GM23338 (cell line): ENCODE results near the gene CACNB2. TPM values are rescaled to one million over a fixed set of nuclear protein-coding genes. Genes with fewer than 3 reads are reported as not detected.

Source experiments
- ATAC-seq: fragments of 200-7000 bp; cut with Tn5 transposase; 3 replicates; pipeline ENCODE4 v1.9.1; 2020
- DNase-seq: peaks from one replicate; pipeline ENCODE4 v3.0.0-alpha.2; 2015; ENCODE audit warnings: low spot score
- H2AFZ ChIP-seq: fragments of 200-600 bp; sonication (generic); 2 replicates; pipeline ENCODE4 v1.8.0; 2016; ENCODE audit warnings: antibody characterized with exemption, mild to moderate bottlenecking, moderate library complexity
- H3F3A ChIP-seq: fragments of 200-600 bp; sonication (generic); replicated peaks from 2 replicates; pipeline ENCODE4 v1.8.0; 2017; ENCODE audit warnings: antibody characterized with exemption, mixed run types, low read depth
- H3K27ac ChIP-seq: fragments of 200-600 bp; sonication (generic); 2 replicates; pipeline ENCODE4 v1.6.1; 2016; ENCODE audit warnings: low read depth
- H3K27me3 ChIP-seq: fragments of 200-600 bp; sonication (generic); 2 replicates; pipeline ENCODE4 v1.8.0; 2016; ENCODE audit warnings: mild to moderate bottlenecking, mixed run types, moderate library complexity; ENCODE audit not compliant: insufficient read depth
- H3K36me3 ChIP-seq: fragments of 200-600 bp; sonication (generic); 2 replicates; pipeline ENCODE4 v1.8.0; 2016; ENCODE audit warnings: mild to moderate bottlenecking; ENCODE audit not compliant: insufficient read depth
- H3K4me1 ChIP-seq: fragments of 200-600 bp; sonication (generic); 2 replicates; pipeline ENCODE4 v1.8.0; 2016; ENCODE audit warnings: mild to moderate bottlenecking, moderate library complexity; ENCODE audit not compliant: insufficient read depth
- H3K4me2 ChIP-seq: fragments of 200-600 bp; sonication (generic); 2 replicates; pipeline ENCODE4 v1.7.1; 2017; ENCODE audit warnings: mixed run types
- H3K4me3 ChIP-seq: fragments of 200-600 bp; sonication (generic); 2 replicates; pipeline ENCODE4 v1.6.1; 2016; ENCODE audit warnings: mixed run types
- H3K79me2 ChIP-seq: fragments of 200-600 bp; sonication (generic); replicated peaks from 2 replicates; pipeline ENCODE4 v1.8.0; 2017; ENCODE audit warnings: mild to moderate bottlenecking; ENCODE audit not compliant: insufficient read depth
- H3K9me2 ChIP-seq: fragments of 200-600 bp; sonication (generic); 2 replicates; pipeline ENCODE4 v1.8.0; 2017; ENCODE audit not compliant: insufficient read depth
- H4K20me1 ChIP-seq: fragments of 200-600 bp; sonication (generic); replicated peaks from 2 replicates; pipeline ENCODE4 v1.8.0; 2017; ENCODE audit warnings: mild to moderate bottlenecking; ENCODE audit not compliant: insufficient read depth
- H3K27ac Mint-ChIP-seq: 2 replicates; pipeline ENCODE4 v1.8.0; 2020; ENCODE audit warnings: inconsistent platforms, mild to moderate bottlenecking, moderate library complexity, mixed read lengths
- H3K27me3 Mint-ChIP-seq: 3 replicates; pipeline ENCODE4 v1.8.0; 2022; ENCODE audit warnings: low read depth, mild to moderate bottlenecking, moderate library complexity, mixed read lengths, inconsistent platforms; ENCODE audit not compliant: insufficient read depth, poor library complexity
- H3K36me3 Mint-ChIP-seq: 3 replicates; pipeline ENCODE4 v1.8.0; 2021; ENCODE audit warnings: low read depth, mild to moderate bottlenecking, inconsistent platforms, moderate library complexity, mixed read lengths
- H3K4me1 Mint-ChIP-seq: 3 replicates; pipeline ENCODE4 v1.8.0; 2020; ENCODE audit warnings: mild to moderate bottlenecking, inconsistent platforms, mixed read lengths
- H3K4me3 Mint-ChIP-seq: 3 replicates; pipeline ENCODE4 v1.8.0; 2021; ENCODE audit warnings: moderate library complexity, mild to moderate bottlenecking, inconsistent platforms, mixed read lengths
- H3K9me3 Mint-ChIP-seq: 3 replicates; pipeline ENCODE4 v1.8.0; 2020; ENCODE audit warnings: moderate library complexity, mild to moderate bottlenecking, inconsistent platforms, mixed read lengths
- REST ChIP-seq: IDR thresholded peaks from one replicate; pipeline ENCODE4 v1.6.1; 2018; ENCODE audit warnings: antibody characterized with exemption; ENCODE audit not compliant: unreplicated experiment
- STAT1 ChIP-seq: IDR thresholded peaks from one replicate; pipeline ENCODE4 v1.6.1; 2016; ENCODE audit warnings: antibody characterized with exemption; ENCODE audit not compliant: unreplicated experiment
- ZNF331 ChIP-seq: fragments of 250-450 bp; sonication (Bioruptor Pico); IDR thresholded peaks from 2 replicates; pipeline ENCODE4 v1.5.0; 2020; ENCODE audit warnings: low read depth, mild to moderate bottlenecking, moderate library complexity
- ZNF462 ChIP-seq: fragments of 250-450 bp; sonication (Bioruptor Pico); IDR thresholded peaks from 2 replicates; pipeline ENCODE4 v1.5.0; 2020; ENCODE audit warnings: mild to moderate bottlenecking, moderate library complexity
- polyA plus RNA-seq: library from polyadenylated mRNA; unstranded; fragments of >200 nt; fragmentation: Nextera tagmentation; extraction: Ambion mirVana; gene quantifications from 2 replicates; pipeline ENCODE4 v1.2.1, GENCODE V29; 2016
- total RNA-seq: library from RNA; depleted of rRNA; stranded (reverse); fragments of >200 nt; shearing (Covaris generic); gene quantifications from 2 replicates; pipeline ENCODE4 v1.2.3, GENCODE V29; 2014
- TF ChIP-seq, protein P1 (sequence below), 2 experiments: fragments of 200-600 bp in 1 of 2; sonication (generic) in 1 of 2; conservative IDR thresholded peaks; 2 replicates each; pipeline versions ENCODE4 v1.5.1 to v1.6.1; 2016 to 2017; ENCODE audit warnings: antibody characterized with exemption in 2 of 2, low read depth in 2 of 2, mild to moderate bottlenecking in 2 of 2, moderate library complexity in 1 of 2

The CACNB2 gene
- total and polyA plus RNA-seq, 2 experiments from 2014 or later, result 5.0 to 5.9 TPM

DNA sequence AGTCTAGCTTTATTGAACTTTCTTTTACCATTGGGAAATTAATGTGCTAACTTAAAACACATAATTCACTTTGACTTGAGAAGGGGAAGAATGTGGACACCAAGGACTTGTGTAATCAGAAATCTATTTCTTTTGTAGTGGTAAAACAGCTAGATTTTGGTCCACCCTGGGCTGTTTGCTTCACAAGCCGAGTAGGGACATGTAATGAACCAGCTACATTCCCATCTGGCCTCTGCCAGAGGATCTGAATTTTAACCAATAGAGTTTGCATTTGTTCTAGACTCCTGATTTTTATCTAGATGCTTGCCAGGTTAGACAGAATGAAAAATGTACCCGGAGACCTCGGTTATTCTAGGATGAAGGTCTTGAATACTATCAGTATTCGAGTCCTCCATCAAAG lies 1.9 kb downstream of the CACNB2 start (continued):
- TF ChIP-seq ZNF462 (CRISPR knock-in tag), result no peak
- TF ChIP-seq, protein P1, sequence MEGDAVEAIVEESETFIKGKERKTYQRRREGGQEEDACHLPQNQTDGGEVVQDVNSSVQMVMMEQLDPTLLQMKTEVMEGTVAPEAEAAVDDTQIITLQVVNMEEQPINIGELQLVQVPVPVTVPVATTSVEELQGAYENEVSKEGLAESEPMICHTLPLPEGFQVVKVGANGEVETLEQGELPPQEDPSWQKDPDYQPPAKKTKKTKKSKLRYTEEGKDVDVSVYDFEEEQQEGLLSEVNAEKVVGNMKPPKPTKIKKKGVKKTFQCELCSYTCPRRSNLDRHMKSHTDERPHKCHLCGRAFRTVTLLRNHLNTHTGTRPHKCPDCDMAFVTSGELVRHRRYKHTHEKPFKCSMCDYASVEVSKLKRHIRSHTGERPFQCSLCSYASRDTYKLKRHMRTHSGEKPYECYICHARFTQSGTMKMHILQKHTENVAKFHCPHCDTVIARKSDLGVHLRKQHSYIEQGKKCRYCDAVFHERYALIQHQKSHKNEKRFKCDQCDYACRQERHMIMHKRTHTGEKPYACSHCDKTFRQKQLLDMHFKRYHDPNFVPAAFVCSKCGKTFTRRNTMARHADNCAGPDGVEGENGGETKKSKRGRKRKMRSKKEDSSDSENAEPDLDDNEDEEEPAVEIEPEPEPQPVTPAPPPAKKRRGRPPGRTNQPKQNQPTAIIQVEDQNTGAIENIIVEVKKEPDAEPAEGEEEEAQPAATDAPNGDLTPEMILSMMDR (conservative IDR thresholded peaks at IDR 0.05; ENCODE audit: low read depth in 2 of 2), result no peak

DNA sequence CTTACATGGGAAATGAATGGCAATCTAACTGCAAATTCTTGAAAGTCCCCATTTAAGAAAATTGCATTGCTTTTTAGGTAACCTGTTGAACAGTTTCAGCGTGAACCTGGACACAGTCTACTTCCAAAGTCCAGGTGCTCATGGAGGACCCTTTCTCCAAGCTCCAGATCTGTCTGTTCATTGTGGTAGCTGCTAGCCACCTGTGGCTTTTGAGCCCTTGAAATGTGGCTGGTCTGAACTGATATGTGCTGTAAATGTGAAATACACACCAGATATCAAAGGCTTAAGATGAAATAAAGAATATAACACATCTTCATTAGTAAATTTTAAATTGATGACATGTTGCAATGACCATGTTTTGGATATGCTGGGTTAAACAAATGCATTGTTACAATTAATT lies 4.2 kb downstream of the CACNB2 start:
- Mint-ChIP-seq H3K36me3 (no peaks in the 10 kb centered on the region), H3K4me1 (peaks cover 29% of the 10 kb centered on the region), H3K27me3 (peaks cover 16% of the 10 kb centered on the region), H3K9me3 (no peaks in the 10 kb centered on the region; the same call in 2 of the 3 replicates), H3K27ac (no peak overlapping the region), H3K4me3 (no peak overlapping the region)
- ATAC-seq, result no peak
- H3K79me2 ChIP-seq, result peaks cover 5% of the 10 kb centered on the region
- H3F3A ChIP-seq, result no peaks in the 10 kb centered on the region; the same call in 1 of the 2 replicates
- no peak for DNase-seq
- H3K4me1 ChIP-seq, result peaks cover 14% of the 10 kb centered on the region
- H3K27me3 ChIP-seq, result peaks cover 28% of the 10 kb centered on the region
- no peaks in the 10 kb centered on the region; the same call in 1 of the 2 replicates for H3K36me3 ChIP-seq
- no peak overlapping the region for H3K27ac ChIP-seq
- no peaks in the 10 kb centered on the region; the same call in 1 of the 2 replicates for H4K20me1 ChIP-seq
- no peak overlapping the region for H2AFZ ChIP-seq
- no peaks in the 10 kb centered on the region for H3K9me2 ChIP-seq
- H3K4me2 ChIP-seq, result no peak overlapping the region
- H3K4me3 ChIP-seq, result no peak overlapping the region
- TF ChIP-seq ZNF331 (no peak), STAT1 (no peak), REST (no peak)
- TF ChIP-seq, protein P1 (conservative IDR thresholded peaks at IDR 0.05; ENCODE audit: low read depth in 2 of 2), result no peak
